K562 (cell line): ENCODE measurements around the gene HEXIM1. TPM values are rescaled to one million over a fixed set of nuclear protein-coding genes. Genes with fewer than 3 reads are reported as not detected.

Source experiments
- ARID3B ChIP-seq: fragments of 250-450 bp; sonication (Bioruptor Pico); IDR thresholded peaks from 2 replicates; pipeline ENCODE4 v1.4.0; 2020; ENCODE audit warnings: borderline replicate concordance
- CHCHD3 ChIP-seq: fragments of 250-450 bp; sonication (Bioruptor Pico); IDR thresholded peaks from 2 replicates; pipeline ENCODE4 v2.1.2; 2022; ENCODE audit warnings: mild to moderate bottlenecking
- ESRRB ChIP-seq: fragments of 250-450 bp; sonication (Bioruptor Pico); IDR thresholded peaks from 2 replicates; pipeline ENCODE4 v1.5.0; 2020; ENCODE audit warnings: mild to moderate bottlenecking, moderate library complexity, borderline replicate concordance
- GTF2E2 ChIP-seq: fragments of 200-800 bp; sonication (Bioruptor generic); IDR thresholded peaks from 2 replicates; pipeline ENCODE4 v1.6.1; 2016; ENCODE audit warnings: missing genetic modification characterization, missing compliant biosample characterization
- HCFC1 ChIP-seq: IDR thresholded peaks from 2 replicates; pipeline ENCODE4 v1.6.1; 2012; ENCODE audit warnings: low read depth, low read length, improper control_type of control experiment
- HLTF ChIP-seq: fragments of 450-650 bp; IDR thresholded peaks from 2 replicates; pipeline ENCODE4 v1.6.1; 2016
- KAT7 ChIP-seq: sonication (generic); formaldehyde crosslinking; IDR thresholded peaks from 2 replicates; pipeline ENCODE4 v1.8.0; 2022; ENCODE audit warnings: missing genetic modification reagents, mild to moderate bottlenecking, borderline replicate concordance
- NEUROD1 ChIP-seq: fragments of 150-350 bp; IDR thresholded peaks from 2 replicates; pipeline ENCODE4 v1.6.1; 2014; ENCODE audit warnings: borderline replicate concordance, low read length, low read depth; ENCODE audit not compliant: partially characterized antibody
- NFRKB ChIP-seq: fragments of 450-650 bp; IDR thresholded peaks from 2 replicates; pipeline ENCODE4 v1.6.1; 2016; ENCODE audit warnings: low read depth
- POLR2A ChIP-seq: fragments of 450-650 bp; conservative IDR thresholded peaks from 2 replicates; pipeline ENCODE4 v1.6.1; 2016
- TEAD4 ChIP-seq, 2 experiments: sonication (generic) in 1 of 2; formaldehyde crosslinking in 1 of 2; IDR thresholded peaks; 2 replicates each; pipeline versions ENCODE4 v1.6.1 to v1.8.0; 2012 to 2022; ENCODE audit warnings: borderline replicate concordance in 1 of 2, inconsistent platforms in 1 of 2, low read length in 1 of 2, mild to moderate bottlenecking in 1 of 2, missing genetic modification reagents in 1 of 2
- UBTF ChIP-seq, 2 experiments: IDR thresholded peaks; 2 replicates each; pipeline ENCODE4 v1.6.1; 2012; ENCODE audit warnings: improper control_type of control experiment in 2 of 2, low read depth in 2 of 2, low read length in 2 of 2, borderline replicate concordance in 1 of 2
- ZNF239 ChIP-seq: fragments of 250-450 bp; sonication (Bioruptor Pico); IDR thresholded peaks from 2 replicates; pipeline ENCODE4 v1.4.0; 2020; ENCODE audit warnings: mild to moderate bottlenecking
- ZNF507 ChIP-seq: conservative IDR thresholded peaks from 2 replicates; pipeline ENCODE4 v1.6.1; 2017; ENCODE audit warnings: missing genetic modification characterization, missing compliant biosample characterization
- ZNF592 ChIP-seq: fragments of 450-650 bp; IDR thresholded peaks from 2 replicates; pipeline ENCODE4 v1.6.1; 2017; ENCODE audit warnings: antibody characterized with exemption, mild to moderate bottlenecking
- ZNF766 ChIP-seq: fragments of 200-800 bp; sonication (Bioruptor generic); conservative IDR thresholded peaks from 2 replicates; pipeline ENCODE4 v1.6.1; 2016; ENCODE audit warnings: missing genetic modification characterization, missing compliant biosample characterization
- polyA plus RNA-seq, 8 experiments: library from polyadenylated mRNA; depleted of rRNA in 4 of 8; stranded (reverse) in 5 of 8; unstranded in 3 of 8; fragments of >200 nt; fragmentation: Nextera tagmentation in 2 of 8; fragmentation: Illumina TruSeq in 1 of 8; extraction: Ambion mirVana in 2 of 8; extraction: Trizol in 1 of 8; gene quantifications; 2 replicates each; pipeline versions ENCODE4 v1.2.1 to v1.2.3, GENCODE V29; 2011 to 2014; ENCODE audit warnings: inconsistent platforms in 1 of 8, missing spikeins in 1 of 8
- total RNA-seq, 7 experiments: library from RNA; depleted of rRNA in 6 of 7; stranded (reverse); fragments of >200 nt in 6 of 7; fragmentation: Illumina TruSeq in 2 of 7; extraction: Trizol in 2 of 7; gene quantifications; 2 replicates each; pipeline versions ENCODE4 v1.2.1 to v1.2.3, GENCODE V29; 2011 to 2021; ENCODE audit warnings: low replicate concordance in 1 of 7
- TF ChIP-seq, protein P1 (sequence below): IDR thresholded peaks from 3 replicates; pipeline ENCODE4 v1.6.1; 2011; ENCODE audit warnings: borderline replicate concordance, mild to moderate bottlenecking; ENCODE audit not compliant: insufficient read length, insufficient read depth

HEXIM1 gene
- total and polyA plus RNA-seq, 9 of the 15 experiments (the other 6 are each of a cell fraction or from before 2014, with no cell fraction given) = 1.4 to 28.3 (median 9.1) TPM

DNA sequence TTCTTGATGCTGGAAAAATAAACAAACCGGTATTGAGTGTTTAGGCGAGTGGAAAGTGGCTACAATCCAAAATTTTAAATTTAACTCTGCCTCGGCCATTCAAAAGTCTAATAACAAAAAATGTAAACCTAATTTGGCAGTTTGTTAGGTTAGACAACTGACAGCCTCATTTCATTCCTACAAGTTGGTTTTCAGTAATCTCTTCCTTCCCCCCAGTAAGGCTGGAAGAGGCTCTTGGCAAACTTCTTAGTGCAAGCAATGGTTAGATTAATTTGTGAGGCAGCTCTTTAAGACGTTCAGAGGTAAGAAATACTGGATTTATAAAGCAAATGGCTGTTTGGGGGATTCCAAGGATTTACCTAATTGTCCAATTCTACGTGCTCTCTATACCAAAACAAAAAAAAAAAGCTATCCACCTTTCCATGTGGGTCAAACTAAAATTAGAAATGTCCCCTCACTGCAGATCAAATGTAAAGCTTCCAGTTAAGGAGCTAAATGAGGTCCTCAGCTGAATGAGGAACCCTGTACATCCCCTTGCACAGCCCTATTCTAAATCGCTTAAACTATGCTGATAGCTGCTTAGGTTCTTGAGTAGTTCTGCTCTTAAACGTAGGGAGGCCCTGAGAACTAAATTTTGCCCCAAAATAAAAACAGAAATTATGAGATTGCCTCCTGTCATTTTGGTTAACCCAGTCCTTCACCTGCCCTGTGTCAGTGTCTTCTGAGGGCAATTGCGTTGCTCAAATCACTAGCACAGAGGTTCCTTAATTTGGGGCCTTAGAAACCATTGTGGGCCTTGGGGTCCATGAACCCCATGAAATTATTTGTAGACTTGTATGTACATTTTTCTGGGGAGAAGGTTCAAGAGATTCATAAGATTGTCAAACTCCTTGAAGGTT lies 2.9 kb downstream of the HEXIM1 start (continued):
- TF ChIP-seq ZNF239 (CRISPR knock-in tag) (no peak), POLR2A (0 out of 2 replicates have a peak, but pooled peaks have one; percentile 22), ZNF507 (tag) (no peak), ZNF592 (0 out of 2 replicates have a peak, but pooled peaks have one; percentile 5), ARID3B (CRISPR knock-in tag) (no peak), GTF2E2 (tag) (0 out of 2 replicates have a peak, but pooled peaks have one; percentile 15), ZNF766 (CRISPR knock-in tag) (no peak), HCFC1 (0 out of 2 replicates have a peak, but pooled peaks have one; percentile 21), TEAD4 (IDR thresholded peaks at IDR 0.05; ENCODE audit: low read length) (no peak), TEAD4 (CRISPR knock-in tag; IDR thresholded peaks at IDR 0.05; ENCODE audit: borderline replicate concordance) (no peak), NEUROD1 (no peak), UBTF (IDR thresholded peaks at IDR 0.05; ENCODE audit: borderline replicate concordance in 1 of 2, low read depth in 2 of 2, low read length in 2 of 2) (no peak), ESRRB (CRISPR knock-in tag) (no peak), KAT7 (CRISPR knock-in tag) (peak; percentile 23; the same call in 1 of the 2 replicates), NFRKB (no peak), CHCHD3 (no peak), HLTF (no peak)
- TF ChIP-seq, protein P1, sequence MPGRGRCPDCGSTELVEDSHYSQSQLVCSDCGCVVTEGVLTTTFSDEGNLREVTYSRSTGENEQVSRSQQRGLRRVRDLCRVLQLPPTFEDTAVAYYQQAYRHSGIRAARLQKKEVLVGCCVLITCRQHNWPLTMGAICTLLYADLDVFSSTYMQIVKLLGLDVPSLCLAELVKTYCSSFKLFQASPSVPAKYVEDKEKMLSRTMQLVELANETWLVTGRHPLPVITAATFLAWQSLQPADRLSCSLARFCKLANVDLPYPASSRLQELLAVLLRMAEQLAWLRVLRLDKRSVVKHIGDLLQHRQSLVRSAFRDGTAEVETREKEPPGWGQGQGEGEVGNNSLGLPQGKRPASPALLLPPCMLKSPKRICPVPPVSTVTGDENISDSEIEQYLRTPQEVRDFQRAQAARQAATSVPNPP = no peak
